ENCODE data around the gene GIPC2.

Gene GIPC2

DNA sequence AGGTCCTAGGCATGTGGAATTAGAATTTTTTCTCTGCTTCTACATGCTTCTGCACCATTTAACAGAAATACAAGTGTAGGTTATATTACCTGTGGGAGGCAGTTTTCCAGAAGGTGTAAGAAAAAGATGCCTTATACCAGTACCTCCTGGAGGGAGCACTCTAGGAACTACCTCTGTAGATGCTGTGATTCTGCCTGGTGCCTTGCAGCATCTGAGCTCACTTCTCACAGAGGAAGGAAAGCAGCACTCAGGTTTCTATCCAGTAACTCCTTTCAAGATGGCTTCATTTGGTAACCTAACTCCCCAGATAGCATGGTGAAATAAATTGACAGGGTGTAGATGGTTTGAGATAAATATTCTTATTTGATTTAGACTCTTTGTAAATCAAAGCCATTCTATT lies 50.3 kb downstream of the GIPC2 start:
- H3K9me3 ChIP-seq: no peaks in the 10 kb centered on the region
- H3K27me3 ChIP-seq: no peaks in the 10 kb centered on the region
- no peaks in the 10 kb centered on the region for H3K4me1 ChIP-seq
- no peaks in the 10 kb centered on the region for H3K36me3 ChIP-seq
- no peak overlapping the region for H3K4me3 ChIP-seq (ENCODE audit: low read depth, low read length)
- DNase-seq: no peak
- TF ChIP-seq, protein P1, sequence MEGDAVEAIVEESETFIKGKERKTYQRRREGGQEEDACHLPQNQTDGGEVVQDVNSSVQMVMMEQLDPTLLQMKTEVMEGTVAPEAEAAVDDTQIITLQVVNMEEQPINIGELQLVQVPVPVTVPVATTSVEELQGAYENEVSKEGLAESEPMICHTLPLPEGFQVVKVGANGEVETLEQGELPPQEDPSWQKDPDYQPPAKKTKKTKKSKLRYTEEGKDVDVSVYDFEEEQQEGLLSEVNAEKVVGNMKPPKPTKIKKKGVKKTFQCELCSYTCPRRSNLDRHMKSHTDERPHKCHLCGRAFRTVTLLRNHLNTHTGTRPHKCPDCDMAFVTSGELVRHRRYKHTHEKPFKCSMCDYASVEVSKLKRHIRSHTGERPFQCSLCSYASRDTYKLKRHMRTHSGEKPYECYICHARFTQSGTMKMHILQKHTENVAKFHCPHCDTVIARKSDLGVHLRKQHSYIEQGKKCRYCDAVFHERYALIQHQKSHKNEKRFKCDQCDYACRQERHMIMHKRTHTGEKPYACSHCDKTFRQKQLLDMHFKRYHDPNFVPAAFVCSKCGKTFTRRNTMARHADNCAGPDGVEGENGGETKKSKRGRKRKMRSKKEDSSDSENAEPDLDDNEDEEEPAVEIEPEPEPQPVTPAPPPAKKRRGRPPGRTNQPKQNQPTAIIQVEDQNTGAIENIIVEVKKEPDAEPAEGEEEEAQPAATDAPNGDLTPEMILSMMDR (IDR thresholded peaks at IDR 0.05; ENCODE audit: low read depth, low read length): no peak

DNA sequence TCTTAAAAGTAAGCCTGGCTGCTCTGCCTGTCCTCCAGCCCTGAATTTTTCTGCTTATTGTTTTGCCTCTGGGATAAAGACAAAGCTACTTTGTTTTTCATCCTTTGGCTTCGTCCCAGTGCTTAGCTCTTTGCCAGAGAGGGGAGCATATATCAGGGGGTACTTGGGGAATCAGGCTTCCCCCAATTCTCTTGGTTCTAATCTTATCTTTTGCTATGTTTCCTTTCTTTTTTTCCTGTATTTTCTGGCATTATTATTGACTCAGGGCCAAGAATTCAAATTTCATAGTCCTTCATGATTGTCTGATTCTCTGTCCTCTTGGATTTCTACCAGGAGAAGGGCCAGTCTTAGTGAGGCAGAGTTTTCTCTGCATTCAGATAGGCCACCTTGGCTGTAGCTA lies 51.2 kb downstream of the GIPC2 start:
- DNase-seq: no peak
- TF ChIP-seq, protein P1 (IDR thresholded peaks at IDR 0.05; ENCODE audit: low read depth, low read length): no peak
- H3K4me3 ChIP-seq (ENCODE audit: low read depth, low read length): no peak overlapping the region
- no peaks in the 10 kb centered on the region for H3K9me3 ChIP-seq
- no peaks in the 10 kb centered on the region for H3K4me1 ChIP-seq
- no peaks in the 10 kb centered on the region for H3K36me3 ChIP-seq
- no peaks in the 10 kb centered on the region for H3K27me3 ChIP-seq

DNA sequence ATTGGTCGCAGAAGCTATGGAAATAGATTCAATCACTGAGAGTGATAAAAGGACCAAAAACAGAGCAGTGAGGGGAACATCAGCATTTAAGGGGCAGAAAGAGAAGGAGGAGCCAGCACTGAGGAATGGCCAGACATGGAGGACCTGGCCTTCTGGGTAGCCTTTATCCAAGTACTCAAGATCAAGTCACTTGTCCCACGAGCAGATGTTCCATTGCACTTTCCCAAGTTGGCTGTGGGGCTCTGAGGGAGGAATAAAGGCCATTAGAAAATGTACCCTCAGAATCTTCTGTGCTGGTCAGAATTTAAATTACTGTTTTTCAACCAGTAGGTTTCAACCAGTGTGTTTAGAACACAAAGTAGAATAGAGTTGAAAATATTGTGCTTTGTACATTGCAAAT lies 55.3 kb downstream of the GIPC2 start:
- H3K4me1 ChIP-seq: no peaks in the 10 kb centered on the region
- H3K36me3 ChIP-seq: no peaks in the 10 kb centered on the region
- no peaks in the 10 kb centered on the region for H3K27me3 ChIP-seq
- DNase-seq: no peak
- TF ChIP-seq, protein P1 (IDR thresholded peaks at IDR 0.05; ENCODE audit: low read depth, low read length): no peak
- no peak overlapping the region for H3K4me3 ChIP-seq (ENCODE audit: low read depth, low read length)
- H3K9me3 ChIP-seq: no peaks in the 10 kb centered on the region

- Histone ChIP-seq H3K4me1 (no peaks in the 10 kb centered on the region), H3K27me3 (no peaks in the 10 kb centered on the region), H3K4me3 (ENCODE audit: low read depth, low read length) (no peak overlapping the region), H3K36me3 (no peaks in the 10 kb centered on the region), H3K9me3 (no peaks in the 10 kb centered on the region)
- TF ChIP-seq, protein P1 (IDR thresholded peaks at IDR 0.05; ENCODE audit: low read depth, low read length): no peak
- DNase-seq: no peak
Measured at GRCh38 chr1:78101514-78101913, 55.7 kb downstream of the GIPC2 start.

- no peak for DNase-seq
- H3K36me3 ChIP-seq: no peaks in the 10 kb centered on the region
- H3K27me3 ChIP-seq: no peaks in the 10 kb centered on the region
- TF ChIP-seq, protein P1 (IDR thresholded peaks at IDR 0.05; ENCODE audit: low read depth, low read length): no peak
- H3K9me3 ChIP-seq: no peaks in the 10 kb centered on the region
- H3K4me1 ChIP-seq: no peaks in the 10 kb centered on the region
- no peak overlapping the region for H3K4me3 ChIP-seq (ENCODE audit: low read depth, low read length)
Measured at GRCh38 chr1:78102082-78102481, 56.3 kb downstream of the GIPC2 start.

GRCh38 chr1:78102916-78103315 lies 57.1 kb downstream of the GIPC2 start:
- no peaks in the 10 kb centered on the region for H3K27me3 ChIP-seq
- no peak for DNase-seq
- H3K36me3 ChIP-seq: no peaks in the 10 kb centered on the region
- TF ChIP-seq, protein P1 (IDR thresholded peaks at IDR 0.05; ENCODE audit: low read depth, low read length): no peak
- H3K9me3 ChIP-seq: no peaks in the 10 kb centered on the region
- H3K4me3 ChIP-seq (ENCODE audit: low read depth, low read length): no peak overlapping the region
- H3K4me1 ChIP-seq: no peaks in the 10 kb centered on the region
